Stimulated activated CD4-positive, alpha-beta T cell treated with anti-CD3 and anti-CD28 coated beads, TNF-alpha, amount 100 ng/mL, for 1 hour (primary cell): ENCODE measurements around the gene ATP13A2.
"Not testable (repeated sequence)": the region's sequence is repeated elsewhere in the genome, so short reads cannot be mapped to it uniquely, and the experiment has no call there.

Source experiments
- DNase-seq, 3 donors: peaks; one replicate each; pipeline ENCODE4 v3.0.0-alpha.2; 2020; ENCODE audit warnings: low read depth in 3 of 3, low spot score in 1 of 3

The ATP13A2 gene

GRCh38 chr1:16961297-16962133 lies 50.2 kb downstream of the ATP13A2 start:
- DNase-seq, result no peak

GRCh38 chr1:16960560-16961296 lies 51.0 kb downstream of the ATP13A2 start:
- peak; percentile 43 to 69 (median 51) for DNase-seq

- no peak for DNase-seq
These were observed 53.3 kb downstream of the ATP13A2 start for GRCh38 chr1:16958475-16958874.

- no peak for DNase-seq
These were observed 54.0 kb downstream of the ATP13A2 start for GRCh38 chr1:16957731-16958130.

- no peak for DNase-seq
These were observed 55.0 kb downstream of the ATP13A2 start for GRCh38 chr1:16956775-16957174.

- DNase-seq, result no peak
These were observed 56.5 kb downstream of the ATP13A2 start for GRCh38 chr1:16955186-16955585.

GRCh38 chr1:16954579-16954978 lies 57.1 kb downstream of the ATP13A2 start:
- DNase-seq, result no peak

- DNase-seq, result not testable (repeated sequence)
These were observed 59.4 kb downstream of the ATP13A2 start for GRCh38 chr1:16952376-16952775.

GRCh38 chr1:16949026-16949425 lies 62.7 kb downstream of the ATP13A2 start:
- not testable (repeated sequence) for DNase-seq

GRCh38 chr1:16948282-16948891 lies 63.3 kb downstream of the ATP13A2 start:
- DNase-seq, result not testable (repeated sequence)

- DNase-seq, result no peak
These were observed 65.1 kb downstream of the ATP13A2 start for GRCh38 chr1:16946646-16947045.

GRCh38 chr1:16946185-16946584 lies 65.5 kb downstream of the ATP13A2 start:
- DNase-seq, result not testable (repeated sequence)

GRCh38 chr1:16945512-16945911 lies 66.2 kb downstream of the ATP13A2 start:
- not testable (repeated sequence) for DNase-seq

GRCh38 chr1:16944038-16944437 lies 67.7 kb downstream of the ATP13A2 start:
- DNase-seq, result no peak

- not testable (repeated sequence) for DNase-seq
These were observed 72.1 kb downstream of the ATP13A2 start for GRCh38 chr1:16939386-16940180.

- no peak for DNase-seq
These were observed 73.1 kb downstream of the ATP13A2 start for GRCh38 chr1:16938351-16939321.

GRCh38 chr1:16936580-16936979 lies 75.1 kb downstream of the ATP13A2 start:
- DNase-seq, result not testable (repeated sequence)
